Effector CD8-positive, alpha-beta T cell (primary cell): ENCODE measurements around the gene PSMA3.
"Not testable (repeated sequence)": the region's sequence is repeated elsewhere in the genome, so short reads cannot be mapped to it uniquely, and the experiment has no call there.

ENCODE experiments used
- DNase-seq: peaks from one replicate; lab custom pipeline; 2025; lab: John Stamatoyannopoulos, UW
- total RNA-seq, 4 experiments: gene quantifications; one replicate each; lab custom pipeline; 2026; lab: John Stamatoyannopoulos, UW

Gene PSMA3
- 52.9 to 117 (median 69.8) reads per million in 4 experiments for total RNA-seq

DNA sequence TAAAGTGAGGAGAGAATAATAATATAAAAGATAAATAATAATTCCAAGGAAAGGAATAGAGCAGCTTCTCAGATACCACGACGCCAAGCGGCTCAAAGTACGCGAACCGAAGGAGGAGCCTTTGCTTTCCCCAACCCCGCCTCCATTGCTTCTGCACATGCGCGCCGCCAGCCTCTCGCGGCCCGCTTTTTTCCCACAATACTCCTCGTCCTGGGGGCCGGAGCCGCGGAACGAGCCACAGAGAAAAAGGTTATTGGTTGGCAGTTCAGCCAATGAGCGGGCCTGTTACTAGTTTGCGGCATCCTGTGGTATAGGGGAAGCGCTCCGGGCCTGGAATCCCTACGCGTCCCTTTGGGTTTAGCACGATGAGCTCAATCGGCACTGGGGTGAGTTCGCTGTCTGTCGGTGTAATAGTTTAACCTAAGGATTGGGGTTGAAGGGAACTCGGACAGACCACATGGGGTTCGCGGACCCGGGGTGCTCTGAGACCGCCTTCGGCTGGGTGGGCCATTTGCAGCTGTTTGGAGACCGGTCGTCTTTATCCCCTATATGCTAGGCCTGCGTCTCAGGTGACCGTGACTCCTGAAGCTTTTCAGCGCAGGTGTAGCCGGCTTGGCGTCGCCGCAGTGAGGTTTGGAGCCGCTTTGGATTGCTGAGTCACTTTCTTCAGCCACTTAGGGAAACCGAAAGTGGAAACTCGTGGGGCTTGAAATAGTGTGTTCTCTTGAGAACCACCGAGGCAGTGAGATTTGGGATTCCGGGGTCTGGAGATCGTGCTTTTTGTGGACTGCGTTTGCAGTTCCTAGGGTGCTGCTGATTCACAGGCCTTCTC lies at the start of gene PSMA3:
Gene PSMA3 (plus strand): TSS at position 288 of the 832 bp plus-strand sequence. CDS start 78 bp downstream, at position 366.
- DNase-seq: peak; percentile 95

DNA sequence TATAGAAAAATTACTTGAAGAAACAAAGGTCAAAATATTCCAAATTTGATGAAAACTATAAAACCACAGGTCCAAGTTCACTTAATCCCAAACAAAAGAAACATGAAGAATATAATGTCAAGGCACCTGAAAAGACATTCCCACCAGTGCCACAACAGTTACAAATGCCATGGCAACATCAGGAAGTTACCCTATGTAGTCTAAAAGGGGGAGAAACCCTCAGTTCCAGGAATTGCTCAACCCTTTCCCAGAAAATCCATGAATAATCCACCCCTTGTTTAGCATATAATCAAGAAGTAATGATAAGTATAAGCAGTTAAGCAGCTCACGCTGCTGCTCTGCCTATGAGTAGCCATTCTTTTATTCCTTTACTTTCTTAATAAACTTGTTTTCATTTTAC lies 48.4 kb upstream of the PSMA3 start:
- no peak for DNase-seq

DNA sequence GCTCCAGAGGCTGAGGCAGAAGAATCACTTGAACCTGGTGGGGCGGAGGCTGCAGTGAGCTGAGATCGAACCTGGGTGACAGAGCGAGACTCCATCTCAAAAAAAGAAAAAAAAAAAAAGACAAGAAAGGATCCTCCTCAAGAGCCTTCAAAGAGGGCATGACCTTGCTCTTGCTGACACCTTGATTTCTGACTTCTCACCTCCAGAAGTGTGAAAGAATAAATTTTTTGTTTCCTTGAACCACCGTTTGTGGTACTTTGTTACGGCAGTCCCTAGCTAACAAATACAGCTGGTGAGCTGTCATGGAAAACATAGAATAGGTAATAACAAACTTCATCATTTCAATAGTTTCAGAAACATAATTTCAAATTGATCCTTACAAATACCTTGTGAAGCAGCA lies 46.6 kb upstream of the PSMA3 start:
- DNase-seq: no peak

DNA sequence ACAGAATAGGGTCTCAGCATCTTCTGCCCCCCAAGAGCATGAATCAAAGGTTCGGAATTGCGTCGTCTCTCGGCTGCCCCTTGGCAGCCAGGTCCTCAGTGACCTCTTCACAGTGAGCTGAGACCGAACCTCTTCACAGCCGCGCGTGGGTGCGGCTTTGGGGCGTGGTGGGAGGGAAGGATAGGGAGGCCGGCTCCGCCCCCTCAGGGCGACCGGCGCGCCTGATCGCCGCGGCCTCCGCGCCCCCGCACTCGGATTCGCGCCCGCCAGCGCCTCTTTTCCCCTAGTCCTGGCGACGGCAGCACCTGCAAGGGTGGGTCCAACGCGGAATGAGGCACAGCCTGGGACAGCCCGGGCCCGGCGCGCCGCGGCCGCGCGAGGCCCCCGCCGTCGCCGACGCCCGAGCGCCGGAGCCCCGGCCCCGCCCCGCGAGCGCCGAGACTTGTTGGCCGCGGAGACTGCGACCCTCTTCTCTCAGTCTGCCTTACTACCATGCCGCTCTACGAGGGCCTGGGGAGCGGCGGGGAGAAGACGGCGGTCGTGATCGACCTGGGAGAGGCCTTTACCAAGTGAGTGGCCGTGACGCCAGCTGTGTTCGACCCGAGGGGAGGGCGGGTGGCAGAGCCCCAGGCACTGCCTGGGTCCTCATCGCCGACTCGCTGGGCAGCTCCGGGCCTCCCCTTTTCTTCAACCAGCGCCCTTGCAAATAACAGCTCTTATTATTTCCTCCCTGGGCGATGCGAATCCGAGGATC lies 44.7 kb upstream of the PSMA3 start, which contains the start of gene ACTR10:
Gene ACTR10 (plus strand): TSS at position 424 of the 754 bp plus-strand sequence. CDS start 69 bp downstream, at position 493.
- peak; percentile 77 for DNase-seq

DNA sequence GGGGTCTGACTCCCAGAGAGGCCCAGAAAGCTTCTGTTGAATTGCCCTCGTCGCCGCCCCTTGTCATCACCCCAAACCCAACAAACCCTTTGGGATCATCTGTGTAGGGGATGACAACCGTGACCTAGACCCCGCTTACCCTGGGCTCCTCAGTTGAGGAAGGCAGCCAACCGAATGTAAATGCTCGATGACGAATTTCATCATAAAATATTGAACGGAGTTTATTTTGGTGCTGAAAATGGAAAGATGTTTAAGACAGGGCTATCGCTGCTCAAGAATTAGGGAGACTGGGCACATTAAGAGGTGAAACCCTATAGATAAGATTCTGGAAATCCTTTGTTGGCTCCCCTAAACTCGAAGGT lies 44.2 kb upstream of the PSMA3 start:
- DNase-seq: no peak

DNA sequence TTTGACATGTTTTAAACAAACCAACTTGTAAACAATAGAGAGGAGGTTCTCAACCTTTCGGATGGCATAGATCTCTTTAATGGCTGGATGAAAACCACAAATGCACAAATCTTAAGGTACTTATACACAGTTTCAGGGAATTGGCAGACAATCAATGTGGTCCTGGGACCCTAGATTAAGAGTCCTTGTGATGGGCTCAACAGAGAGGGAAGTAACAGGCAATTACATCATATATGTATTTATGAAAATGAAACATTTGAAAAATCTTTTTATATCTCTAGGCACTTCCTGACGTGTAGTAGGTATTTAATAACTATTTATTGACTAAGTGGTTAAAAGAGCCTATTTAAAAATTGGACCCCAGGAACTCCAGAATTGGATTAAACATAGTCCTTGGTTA lies 43.8 kb upstream of the PSMA3 start:
- DNase-seq: no peak

DNA sequence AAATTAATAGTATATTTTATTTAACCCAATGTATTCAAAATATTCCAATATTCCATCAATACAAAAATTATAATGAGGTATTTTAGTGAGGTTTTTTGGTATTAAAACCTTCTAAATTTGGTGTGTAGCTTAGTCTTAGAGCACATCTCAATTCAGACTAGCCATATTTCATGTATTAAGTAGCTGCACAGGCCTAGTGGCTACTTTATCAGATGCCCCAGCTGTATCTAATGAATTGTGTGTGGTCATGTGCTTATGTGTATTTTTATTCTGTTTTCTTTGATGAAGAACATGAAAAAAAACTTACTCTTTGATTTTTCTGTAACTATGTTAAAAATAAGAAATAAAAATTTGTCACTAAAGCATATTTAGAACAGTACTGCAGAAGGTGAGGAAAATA lies 31.5 kb upstream of the PSMA3 start:
- DNase-seq: no peak

DNA sequence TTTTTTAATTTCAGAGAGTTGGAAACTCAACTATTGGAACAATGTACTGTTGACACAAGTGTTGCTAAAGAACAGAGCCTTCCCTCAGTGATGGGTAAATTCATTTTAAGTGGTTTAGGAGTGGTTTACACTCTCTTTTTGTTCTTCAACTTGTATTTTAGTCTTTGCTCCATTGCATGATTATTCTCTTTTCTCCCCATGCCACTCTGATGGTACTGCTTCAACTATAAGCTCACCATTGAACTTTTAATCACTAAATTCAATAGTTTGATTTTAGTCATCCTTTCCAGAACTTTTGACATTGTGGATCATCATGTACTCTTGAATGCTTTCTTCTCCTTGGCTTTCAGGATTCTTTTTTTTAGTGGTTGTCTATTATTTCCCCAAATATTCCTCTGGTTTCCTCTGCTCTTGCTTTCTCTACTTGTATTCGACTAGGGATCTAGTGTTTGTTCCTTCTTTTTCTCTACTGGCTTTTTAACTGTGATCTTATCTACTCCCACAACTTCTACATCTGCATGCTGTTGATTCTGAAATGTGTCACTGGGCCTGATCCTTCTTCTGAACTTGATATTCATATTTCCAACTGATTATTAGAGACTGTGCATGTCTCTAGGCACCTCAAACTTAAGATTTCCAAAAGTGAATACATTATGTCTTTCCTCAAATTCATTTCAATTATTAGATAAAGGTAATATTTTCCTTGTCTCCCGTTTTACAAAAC lies 29.3 kb upstream of the PSMA3 start:
- DNase-seq: no peak

DNA sequence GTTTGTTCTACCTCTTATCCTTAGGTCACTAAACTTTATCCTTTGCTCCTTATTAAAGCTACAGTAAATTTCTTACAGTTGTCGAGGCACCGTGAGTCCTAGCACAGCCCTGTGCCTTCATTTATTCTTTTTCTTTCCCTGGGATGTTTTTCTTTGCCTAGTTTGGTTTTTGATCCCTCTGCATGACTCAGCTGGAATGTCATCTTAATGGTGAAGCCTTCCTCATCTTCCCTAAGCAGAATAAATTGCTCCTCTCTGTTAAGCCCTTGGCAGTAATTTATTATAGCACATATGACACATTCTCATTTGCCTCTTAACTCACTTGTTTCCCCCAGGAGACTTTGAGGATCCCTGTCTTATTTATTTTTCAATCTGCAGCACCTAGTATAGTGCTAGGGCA lies 28.1 kb upstream of the PSMA3 start:
- DNase-seq: no peak

DNA sequence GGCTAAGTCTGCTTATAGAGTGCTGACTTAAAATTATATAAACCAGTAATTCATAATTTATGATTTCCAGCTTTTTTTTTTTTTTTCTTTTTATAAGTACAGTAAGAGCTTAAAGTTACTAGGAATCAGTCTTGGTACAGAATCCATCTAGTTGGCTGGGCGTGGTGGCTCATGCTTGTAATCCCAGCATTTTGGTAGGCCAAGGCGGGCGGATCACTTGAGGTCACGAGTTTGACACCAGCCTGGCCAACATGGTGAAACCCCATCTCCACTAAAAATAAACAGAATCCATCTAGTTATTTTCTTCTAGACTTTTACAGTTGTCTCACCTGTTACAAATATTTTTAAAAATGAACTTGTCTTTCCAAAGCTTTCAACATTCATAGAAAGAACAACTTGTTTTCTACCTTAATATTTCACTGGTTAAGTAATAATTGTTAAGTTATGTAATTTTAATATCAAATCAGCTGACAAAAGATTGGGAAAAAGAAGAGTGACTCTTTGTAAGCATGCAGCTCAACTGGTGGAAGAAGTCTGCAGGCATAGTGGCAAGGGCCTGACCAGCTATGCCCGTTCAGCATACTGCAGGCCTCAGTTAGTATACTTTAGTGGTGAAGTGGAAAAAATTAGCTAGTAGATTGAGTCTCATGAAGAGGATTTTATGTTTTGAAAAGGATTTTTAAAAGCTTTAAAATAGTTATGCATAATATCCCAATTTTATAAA lies 17.4 kb upstream of the PSMA3 start:
- no peak for DNase-seq

DNA sequence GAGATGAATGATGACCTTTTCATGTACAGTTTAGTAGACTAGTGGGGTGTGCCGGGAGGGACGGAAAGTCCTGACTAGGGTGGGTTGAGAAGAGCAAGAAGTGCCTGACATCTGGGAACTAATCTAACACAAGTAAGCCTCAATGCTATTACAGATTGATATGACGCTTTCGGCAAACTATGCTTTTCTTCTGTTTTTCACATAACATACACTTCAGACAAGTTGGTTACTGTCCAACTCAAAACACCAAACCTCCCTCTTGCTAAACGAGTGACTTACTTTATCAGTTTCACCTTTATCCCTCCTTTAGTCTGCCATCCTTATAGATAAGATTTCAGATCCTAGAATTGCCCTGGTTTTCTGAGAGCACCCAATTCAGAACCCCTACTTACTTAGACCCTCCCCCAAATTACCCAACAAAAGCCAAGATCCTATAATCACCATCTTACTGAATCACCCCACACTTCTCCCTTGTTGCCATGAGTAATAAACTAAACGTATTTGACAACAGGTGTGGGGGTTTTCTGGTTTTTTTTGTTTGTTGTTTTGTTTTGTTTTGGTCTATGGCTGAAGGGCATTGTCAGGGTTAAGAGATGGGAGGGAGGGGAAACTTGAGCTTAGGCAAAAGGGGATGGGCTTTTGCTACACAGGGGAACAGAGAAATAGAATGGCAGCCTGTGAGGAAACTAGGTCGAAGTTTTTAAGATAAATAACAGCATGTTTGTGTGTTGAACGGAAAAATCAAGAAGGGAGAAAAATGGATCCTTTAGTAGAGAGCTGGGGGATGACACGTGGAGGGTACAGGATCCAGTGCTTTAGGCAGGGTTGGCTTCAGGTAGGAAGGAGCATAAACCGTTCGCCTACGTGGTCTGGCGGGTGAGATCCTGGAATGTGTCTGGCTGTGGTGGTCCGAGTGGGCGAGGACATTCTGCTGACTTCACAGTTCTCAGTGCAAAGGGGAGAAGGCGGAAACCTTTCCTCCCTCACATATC lies 6.1 kb upstream of the PSMA3 start:
- no peak for DNase-seq

DNA sequence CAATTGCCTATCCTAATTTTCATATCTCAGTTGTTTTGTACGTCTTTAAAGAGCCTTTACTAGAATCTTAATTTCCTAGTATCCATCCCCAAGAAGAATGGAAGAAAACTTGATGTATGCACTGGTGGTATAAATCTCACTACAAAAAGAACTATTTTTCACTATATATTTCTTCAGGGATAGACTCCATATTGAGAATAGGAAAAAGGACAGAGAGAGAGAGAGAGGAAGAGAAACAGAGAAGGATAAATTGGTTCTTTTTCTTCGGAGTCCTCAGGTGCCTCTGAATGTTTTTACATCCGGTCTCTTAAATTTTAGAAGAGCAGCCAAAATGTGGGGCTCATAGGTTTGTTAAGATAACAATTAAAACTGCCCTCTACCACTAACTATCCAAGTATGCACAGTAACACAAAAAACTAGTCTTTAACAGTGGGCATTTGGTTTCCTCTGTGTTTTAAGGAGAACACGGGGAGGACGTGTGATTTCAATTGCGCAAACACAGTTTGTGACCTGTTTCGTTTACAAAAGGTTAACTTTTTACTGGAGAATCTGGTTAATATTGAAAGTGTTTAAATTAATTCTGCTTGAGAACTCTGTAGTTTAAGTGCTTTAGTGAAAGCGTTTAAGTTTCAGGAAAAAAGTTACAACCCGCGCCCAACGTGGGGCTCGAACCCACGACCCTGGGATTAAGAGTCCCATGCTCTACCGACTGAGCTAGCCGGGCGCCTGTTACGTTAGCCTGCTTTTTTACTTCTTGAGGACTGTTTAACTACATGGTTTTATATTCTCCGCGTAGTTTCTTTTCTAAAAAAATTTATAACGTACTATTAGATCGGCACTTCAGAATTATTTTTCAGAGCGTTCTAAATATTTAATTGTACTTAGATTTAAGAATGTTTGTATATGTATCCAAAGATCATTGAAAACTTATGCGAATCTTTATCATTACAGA lies 5.1 kb upstream of the PSMA3 start:
- peak; percentile 80 for DNase-seq

DNA sequence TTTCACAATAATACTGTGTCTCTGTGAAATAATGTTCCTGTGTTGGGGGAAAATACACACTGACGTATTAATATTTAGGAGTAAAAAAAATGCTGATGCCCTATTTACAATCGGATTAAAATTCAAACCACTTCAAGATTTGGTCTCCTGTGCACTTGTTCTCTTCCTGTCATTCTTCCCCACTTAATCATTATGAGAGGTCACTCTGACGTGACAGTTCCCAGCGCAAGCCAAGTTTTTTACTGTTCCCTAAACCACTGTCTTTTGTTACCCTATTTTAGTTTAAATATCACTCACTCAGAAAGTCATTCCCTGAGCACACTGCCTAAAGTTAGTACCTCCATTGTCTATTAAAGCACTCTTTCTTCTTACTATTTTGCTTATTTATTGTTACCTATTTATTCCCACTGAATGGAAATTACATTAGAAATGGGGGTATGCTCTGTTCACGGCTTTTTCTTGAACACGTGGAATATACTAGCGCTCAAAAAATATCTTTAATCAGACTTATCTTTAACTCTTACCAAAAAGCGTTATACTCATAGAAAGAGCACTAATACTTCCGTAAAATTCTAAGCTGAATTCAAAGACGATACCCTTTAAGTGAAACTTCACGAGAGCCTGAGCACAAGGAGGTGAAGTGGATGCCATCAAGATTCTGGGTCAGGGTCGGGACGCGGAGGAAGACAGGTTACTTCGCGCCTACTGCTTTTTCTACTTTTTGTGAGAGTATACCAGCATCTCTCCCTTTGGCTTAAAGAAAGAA lies 670 bp upstream of the PSMA3 start:
- no peak for DNase-seq

DNA sequence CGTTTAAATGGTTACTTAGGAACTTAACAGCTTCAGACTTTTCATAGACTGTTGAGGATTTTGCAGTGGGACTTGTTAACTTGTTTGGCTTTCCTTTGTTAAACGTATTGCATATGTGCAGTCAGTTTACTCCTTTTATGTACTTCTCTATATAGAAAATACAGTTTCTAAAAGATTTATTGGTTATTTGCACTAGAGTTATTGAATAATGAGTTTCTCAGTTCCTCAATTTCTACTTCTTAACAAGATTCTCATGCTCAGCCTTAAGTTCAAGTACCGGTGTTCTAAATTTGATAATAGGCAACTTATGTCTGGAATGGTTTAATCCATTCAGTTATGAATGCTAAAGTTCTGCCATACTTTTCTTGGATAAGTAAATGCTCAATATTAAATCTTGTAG lies 919 bp downstream of the PSMA3 start:
- no peak for DNase-seq

DNA sequence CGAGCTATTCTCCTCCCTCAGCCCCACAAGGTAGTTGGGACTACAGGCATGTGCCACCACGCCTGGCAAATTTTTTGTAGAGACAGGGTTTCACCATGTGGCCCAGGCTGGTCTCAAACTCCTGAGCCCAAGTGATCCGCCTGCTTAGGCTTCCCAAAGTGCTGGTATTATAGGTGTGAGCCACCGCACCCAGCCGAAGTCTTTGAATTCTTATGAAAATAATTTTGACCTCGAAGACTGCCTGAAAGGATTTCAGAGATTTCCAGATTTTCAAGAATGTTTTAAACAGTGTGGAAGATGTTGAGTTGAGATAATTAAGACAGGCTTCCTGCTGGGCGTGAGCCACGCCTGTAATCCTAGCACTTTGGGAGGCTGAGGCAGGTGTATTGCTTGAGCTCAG lies 5.0 kb downstream of the PSMA3 start:
- DNase-seq: no peak

DNA sequence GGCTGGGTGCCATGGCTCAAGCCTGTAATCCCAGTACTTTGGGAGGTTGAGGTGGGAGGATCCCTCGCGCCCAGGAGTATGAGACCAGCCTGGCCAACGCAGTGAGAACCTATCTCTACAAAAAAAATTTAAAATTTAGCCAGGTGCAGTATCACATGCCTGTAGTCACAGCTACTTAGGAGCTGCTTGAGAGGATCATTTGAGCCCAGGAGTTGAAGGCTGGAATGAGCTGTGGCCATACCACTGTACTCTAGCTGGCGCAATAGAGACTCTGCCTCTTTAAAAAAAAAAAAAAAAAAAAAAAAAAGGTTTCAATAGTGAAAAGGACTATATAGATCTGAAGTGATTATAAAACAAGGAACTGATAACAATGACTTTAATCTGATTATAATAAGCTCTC lies 13.5 kb downstream of the PSMA3 start:
- DNase-seq: no peak

DNA sequence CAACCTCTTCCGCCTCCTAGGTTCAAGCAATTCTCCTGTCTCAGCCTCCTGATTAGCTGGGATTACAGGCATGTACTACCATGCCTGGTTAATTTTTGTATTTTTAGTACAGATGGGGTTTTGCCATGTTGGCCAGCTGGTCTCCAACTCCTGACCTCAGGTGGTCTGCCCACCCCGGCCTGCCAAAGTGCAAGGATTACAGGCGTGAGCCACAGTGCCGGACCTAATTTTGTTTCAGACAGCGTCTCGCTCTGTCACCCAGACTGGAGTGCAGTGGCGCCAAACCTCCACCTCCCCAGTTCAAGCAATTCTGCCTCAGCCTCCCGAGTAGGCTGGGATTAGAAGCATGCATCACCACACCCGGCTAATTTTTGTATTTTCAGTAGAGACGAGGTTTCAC lies 17.4 kb downstream of the PSMA3 start:
- DNase-seq: not testable (repeated sequence)

DNA sequence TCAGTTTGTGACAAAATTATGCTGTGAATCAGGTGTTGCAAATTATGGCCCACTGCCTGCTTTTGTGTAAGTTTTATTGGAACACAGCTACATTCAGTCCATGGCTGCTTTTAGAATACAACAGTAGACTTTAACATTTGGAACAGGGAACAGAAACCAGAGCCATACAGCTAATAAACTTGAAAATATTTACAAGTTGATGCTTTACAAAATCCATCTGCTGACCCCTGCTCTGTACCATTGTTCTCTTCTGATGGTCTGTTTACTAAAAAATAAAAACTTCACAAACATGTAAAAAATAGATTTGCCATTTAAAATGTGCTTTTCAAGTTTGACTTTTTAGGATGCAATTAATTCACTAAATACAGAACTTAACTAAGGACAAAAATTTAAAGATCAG lies 20.8 kb downstream of the PSMA3 start:
- no peak for DNase-seq

DNA sequence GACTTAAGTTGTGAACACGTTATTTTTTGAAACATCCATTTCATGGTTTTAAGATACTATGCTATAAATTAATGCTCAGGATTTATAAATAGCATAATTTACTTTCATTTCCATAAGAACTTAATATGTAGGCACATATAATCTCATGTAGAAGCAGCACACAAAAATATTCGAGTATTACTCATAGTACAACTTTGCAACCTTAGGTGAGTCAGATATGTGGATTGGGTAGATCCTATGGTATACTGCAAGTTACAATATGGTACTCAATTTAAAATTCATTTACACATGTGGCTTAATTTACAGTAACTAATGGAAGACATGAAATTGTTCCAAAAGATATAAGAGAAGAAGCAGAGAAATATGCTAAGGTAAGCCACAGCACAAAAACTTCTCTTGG lies 26.0 kb downstream of the PSMA3 start:
- no peak for DNase-seq
